H1 (cell line): ENCODE measurements around the gene EFHC1. TPM values are rescaled to one million over a fixed set of nuclear protein-coding genes. Genes with fewer than 3 reads are reported as not detected.

Experiments
- BRCA1 ChIP-seq: IDR thresholded peaks from 2 replicates; pipeline ENCODE4 v1.6.1; 2012; ENCODE audit warnings: low read depth, low read length, improper control_type of control experiment
- RXRA ChIP-seq: IDR thresholded peaks from 2 replicates; pipeline ENCODE4 v1.6.1; 2011; ENCODE audit warnings: low read depth, mild to moderate bottlenecking, low read length, moderate library complexity; ENCODE audit not compliant: insufficient read depth
- SAP30 ChIP-seq: fragments of 300-600 bp; sonication (generic); IDR thresholded peaks from 2 replicates; pipeline ENCODE4 v1.7.1; 2012; ENCODE audit warnings: low read length, moderate library complexity, mild to moderate bottlenecking, inconsistent platforms; ENCODE audit not compliant: insufficient read depth, insufficient replicate concordance
- polyA plus RNA-seq, 7 experiments: library from polyadenylated mRNA; depleted of rRNA in 3 of 7; stranded (reverse) in 5 of 7; unstranded in 2 of 7; fragments of >200 nt in 5 of 7; fragments of 200-250 nt in 2 of 7; gene quantifications; 1 replicate in 5 of 7; 2 replicates in 1 of 7; 4 replicates in 1 of 7; pipeline versions ENCODE4 v1.2.1 to v1.2.3, GENCODE V29; 2011 to 2013; ENCODE audit warnings: missing spikeins in 2 of 7, mixed read lengths in 2 of 7
- total RNA-seq: library from RNA; stranded (reverse); fragmentation: NEBNext Ultra II Directional; extraction: Animal tissue kit (Norgen Biotek cat#: 25700); gene quantifications from 2 replicates; pipeline ENCODE4 v1.2.1, GENCODE V29; 2021
- TF ChIP-seq, protein P1 (sequence below): fragments of 300-600 bp; sonication (generic); IDR thresholded peaks from 2 replicates; pipeline ENCODE4 v1.7.1; 2012; ENCODE audit warnings: low read length, moderate library complexity, mild to moderate bottlenecking, inconsistent platforms; ENCODE audit not compliant: insufficient replicate concordance
- TF ChIP-seq, protein P2 (sequence below): IDR thresholded peaks from 2 replicates; pipeline ENCODE4 v1.6.1; 2012; ENCODE audit warnings: inconsistent platforms
- TF ChIP-seq, protein P3 (sequence below), 3 experiments: IDR thresholded peaks; 1 replicate in 2 of 3; 2 replicates in 1 of 3; pipeline versions ENCODE4 v1.5.1 to v1.6.1; 2011; ENCODE audit warnings: low read length in 3 of 3, mild to moderate bottlenecking in 3 of 3, inconsistent platforms in 2 of 3, low read depth in 1 of 3, moderate library complexity in 1 of 3; ENCODE audit not compliant: insufficient read depth in 1 of 3; ENCODE audit errors: control extremely low read depth in 1 of 3
- TF ChIP-seq, protein P4 (sequence below): IDR thresholded peaks from 2 replicates; pipeline ENCODE4 v1.6.1; 2011; ENCODE audit warnings: low read length, improper control_type of control experiment

EFHC1 gene
- total and polyA plus RNA-seq, 2 of the 8 experiments (the other 6 are each of a cell fraction or from before 2014, with no cell fraction given) = 10.5 to 16.4 TPM

DNA sequence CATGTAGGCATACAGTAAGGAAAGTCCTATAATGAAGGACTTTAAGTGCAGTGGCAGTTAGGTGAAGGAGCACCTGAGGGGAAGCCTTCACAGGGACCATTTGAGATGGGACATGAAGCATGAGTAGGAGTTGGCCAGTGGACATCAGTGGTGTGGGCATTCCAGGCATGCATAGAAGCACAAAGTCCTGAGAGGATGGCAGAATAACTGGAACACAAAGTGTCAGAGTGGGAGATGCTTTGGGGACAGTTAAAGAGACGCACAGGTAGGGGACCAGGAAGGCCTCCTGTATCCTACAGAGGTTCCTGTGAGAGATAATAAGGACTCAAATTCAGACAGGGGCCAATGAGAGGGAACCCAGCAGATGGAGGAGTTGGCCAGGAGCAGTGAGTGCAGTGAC lies 26.4 kb upstream of the EFHC1 start (continued):
- TF ChIP-seq, protein P1, sequence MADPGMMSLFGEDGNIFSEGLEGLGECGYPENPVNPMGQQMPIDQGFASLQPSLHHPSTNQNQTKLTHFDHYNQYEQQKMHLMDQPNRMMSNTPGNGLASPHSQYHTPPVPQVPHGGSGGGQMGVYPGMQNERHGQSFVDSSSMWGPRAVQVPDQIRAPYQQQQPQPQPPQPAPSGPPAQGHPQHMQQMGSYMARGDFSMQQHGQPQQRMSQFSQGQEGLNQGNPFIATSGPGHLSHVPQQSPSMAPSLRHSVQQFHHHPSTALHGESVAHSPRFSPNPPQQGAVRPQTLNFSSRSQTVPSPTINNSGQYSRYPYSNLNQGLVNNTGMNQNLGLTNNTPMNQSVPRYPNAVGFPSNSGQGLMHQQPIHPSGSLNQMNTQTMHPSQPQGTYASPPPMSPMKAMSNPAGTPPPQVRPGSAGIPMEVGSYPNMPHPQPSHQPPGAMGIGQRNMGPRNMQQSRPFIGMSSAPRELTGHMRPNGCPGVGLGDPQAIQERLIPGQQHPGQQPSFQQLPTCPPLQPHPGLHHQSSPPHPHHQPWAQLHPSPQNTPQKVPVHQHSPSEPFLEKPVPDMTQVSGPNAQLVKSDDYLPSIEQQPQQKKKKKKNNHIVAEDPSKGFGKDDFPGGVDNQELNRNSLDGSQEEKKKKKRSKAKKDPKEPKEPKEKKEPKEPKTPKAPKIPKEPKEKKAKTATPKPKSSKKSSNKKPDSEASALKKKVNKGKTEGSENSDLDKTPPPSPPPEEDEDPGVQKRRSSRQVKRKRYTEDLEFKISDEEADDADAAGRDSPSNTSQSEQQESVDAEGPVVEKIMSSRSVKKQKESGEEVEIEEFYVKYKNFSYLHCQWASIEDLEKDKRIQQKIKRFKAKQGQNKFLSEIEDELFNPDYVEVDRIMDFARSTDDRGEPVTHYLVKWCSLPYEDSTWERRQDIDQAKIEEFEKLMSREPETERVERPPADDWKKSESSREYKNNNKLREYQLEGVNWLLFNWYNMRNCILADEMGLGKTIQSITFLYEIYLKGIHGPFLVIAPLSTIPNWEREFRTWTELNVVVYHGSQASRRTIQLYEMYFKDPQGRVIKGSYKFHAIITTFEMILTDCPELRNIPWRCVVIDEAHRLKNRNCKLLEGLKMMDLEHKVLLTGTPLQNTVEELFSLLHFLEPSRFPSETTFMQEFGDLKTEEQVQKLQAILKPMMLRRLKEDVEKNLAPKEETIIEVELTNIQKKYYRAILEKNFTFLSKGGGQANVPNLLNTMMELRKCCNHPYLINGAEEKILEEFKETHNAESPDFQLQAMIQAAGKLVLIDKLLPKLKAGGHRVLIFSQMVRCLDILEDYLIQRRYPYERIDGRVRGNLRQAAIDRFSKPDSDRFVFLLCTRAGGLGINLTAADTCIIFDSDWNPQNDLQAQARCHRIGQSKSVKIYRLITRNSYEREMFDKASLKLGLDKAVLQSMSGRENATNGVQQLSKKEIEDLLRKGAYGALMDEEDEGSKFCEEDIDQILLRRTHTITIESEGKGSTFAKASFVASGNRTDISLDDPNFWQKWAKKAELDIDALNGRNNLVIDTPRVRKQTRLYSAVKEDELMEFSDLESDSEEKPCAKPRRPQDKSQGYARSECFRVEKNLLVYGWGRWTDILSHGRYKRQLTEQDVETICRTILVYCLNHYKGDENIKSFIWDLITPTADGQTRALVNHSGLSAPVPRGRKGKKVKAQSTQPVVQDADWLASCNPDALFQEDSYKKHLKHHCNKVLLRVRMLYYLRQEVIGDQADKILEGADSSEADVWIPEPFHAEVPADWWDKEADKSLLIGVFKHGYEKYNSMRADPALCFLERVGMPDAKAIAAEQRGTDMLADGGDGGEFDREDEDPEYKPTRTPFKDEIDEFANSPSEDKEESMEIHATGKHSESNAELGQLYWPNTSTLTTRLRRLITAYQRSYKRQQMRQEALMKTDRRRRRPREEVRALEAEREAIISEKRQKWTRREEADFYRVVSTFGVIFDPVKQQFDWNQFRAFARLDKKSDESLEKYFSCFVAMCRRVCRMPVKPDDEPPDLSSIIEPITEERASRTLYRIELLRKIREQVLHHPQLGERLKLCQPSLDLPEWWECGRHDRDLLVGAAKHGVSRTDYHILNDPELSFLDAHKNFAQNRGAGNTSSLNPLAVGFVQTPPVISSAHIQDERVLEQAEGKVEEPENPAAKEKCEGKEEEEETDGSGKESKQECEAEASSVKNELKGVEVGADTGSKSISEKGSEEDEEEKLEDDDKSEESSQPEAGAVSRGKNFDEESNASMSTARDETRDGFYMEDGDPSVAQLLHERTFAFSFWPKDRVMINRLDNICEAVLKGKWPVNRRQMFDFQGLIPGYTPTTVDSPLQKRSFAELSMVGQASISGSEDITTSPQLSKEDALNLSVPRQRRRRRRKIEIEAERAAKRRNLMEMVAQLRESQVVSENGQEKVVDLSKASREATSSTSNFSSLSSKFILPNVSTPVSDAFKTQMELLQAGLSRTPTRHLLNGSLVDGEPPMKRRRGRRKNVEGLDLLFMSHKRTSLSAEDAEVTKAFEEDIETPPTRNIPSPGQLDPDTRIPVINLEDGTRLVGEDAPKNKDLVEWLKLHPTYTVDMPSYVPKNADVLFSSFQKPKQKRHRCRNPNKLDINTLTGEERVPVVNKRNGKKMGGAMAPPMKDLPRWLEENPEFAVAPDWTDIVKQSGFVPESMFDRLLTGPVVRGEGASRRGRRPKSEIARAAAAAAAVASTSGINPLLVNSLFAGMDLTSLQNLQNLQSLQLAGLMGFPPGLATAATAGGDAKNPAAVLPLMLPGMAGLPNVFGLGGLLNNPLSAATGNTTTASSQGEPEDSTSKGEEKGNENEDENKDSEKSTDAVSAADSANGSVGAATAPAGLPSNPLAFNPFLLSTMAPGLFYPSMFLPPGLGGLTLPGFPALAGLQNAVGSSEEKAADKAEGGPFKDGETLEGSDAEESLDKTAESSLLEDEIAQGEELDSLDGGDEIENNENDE = no peak
- TF ChIP-seq SAP30 (no peak), BRCA1 (no peak), RXRA (no peak)
- TF ChIP-seq, protein P2, sequence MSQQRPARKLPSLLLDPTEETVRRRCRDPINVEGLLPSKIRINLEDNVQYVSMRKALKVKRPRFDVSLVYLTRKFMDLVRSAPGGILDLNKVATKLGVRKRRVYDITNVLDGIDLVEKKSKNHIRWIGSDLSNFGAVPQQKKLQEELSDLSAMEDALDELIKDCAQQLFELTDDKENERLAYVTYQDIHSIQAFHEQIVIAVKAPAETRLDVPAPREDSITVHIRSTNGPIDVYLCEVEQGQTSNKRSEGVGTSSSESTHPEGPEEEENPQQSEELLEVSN = no peak
- TF ChIP-seq, protein P3, sequence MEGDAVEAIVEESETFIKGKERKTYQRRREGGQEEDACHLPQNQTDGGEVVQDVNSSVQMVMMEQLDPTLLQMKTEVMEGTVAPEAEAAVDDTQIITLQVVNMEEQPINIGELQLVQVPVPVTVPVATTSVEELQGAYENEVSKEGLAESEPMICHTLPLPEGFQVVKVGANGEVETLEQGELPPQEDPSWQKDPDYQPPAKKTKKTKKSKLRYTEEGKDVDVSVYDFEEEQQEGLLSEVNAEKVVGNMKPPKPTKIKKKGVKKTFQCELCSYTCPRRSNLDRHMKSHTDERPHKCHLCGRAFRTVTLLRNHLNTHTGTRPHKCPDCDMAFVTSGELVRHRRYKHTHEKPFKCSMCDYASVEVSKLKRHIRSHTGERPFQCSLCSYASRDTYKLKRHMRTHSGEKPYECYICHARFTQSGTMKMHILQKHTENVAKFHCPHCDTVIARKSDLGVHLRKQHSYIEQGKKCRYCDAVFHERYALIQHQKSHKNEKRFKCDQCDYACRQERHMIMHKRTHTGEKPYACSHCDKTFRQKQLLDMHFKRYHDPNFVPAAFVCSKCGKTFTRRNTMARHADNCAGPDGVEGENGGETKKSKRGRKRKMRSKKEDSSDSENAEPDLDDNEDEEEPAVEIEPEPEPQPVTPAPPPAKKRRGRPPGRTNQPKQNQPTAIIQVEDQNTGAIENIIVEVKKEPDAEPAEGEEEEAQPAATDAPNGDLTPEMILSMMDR (IDR thresholded peaks at IDR 0.05; ENCODE audit: control extremely low read depth in 1 of 3, insufficient read depth in 1 of 3, low read depth in 1 of 3, low read length in 3 of 3) = no peak
- TF ChIP-seq, protein P4, sequence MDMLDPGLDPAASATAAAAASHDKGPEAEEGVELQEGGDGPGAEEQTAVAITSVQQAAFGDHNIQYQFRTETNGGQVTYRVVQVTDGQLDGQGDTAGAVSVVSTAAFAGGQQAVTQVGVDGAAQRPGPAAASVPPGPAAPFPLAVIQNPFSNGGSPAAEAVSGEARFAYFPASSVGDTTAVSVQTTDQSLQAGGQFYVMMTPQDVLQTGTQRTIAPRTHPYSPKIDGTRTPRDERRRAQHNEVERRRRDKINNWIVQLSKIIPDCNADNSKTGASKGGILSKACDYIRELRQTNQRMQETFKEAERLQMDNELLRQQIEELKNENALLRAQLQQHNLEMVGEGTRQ = no peak
